Measurements from ENCODE around the gene PPP2R2B.

PPP2R2B gene

GRCh38 chr5:146866263-146866662 is 12.3 kb downstream of the PPP2R2B start:
- Histone ChIP-seq H3F3A (ENCODE audit: insufficient read depth, low read length) (no peaks in the 10 kb centered on the region), H3K4me1 (ENCODE audit: low read length) (peaks cover 9% of the 10 kb centered on the region; the same call in 1 of the 2 replicates), H3K9me3 (replicated peaks; ENCODE audit: insufficient read depth, low read length) (no peaks in the 10 kb centered on the region), H3K27ac (ENCODE audit: low read length) (no peak overlapping the region), H3K4me3 (ENCODE audit: low read length) (no peak overlapping the region), H4K20me1 (ENCODE audit: insufficient read depth, low read length) (no peaks in the 10 kb centered on the region), H2AFZ (ENCODE audit: low read length) (no peak overlapping the region), H3K4me2 (ENCODE audit: low read depth, low read length) (no peak overlapping the region), H3K9me2 (replicated peaks; ENCODE audit: insufficient read depth, low read length) (no peaks in the 10 kb centered on the region), H3K27me3 (replicated peaks; ENCODE audit: insufficient read depth, low read length) (no peaks in the 10 kb centered on the region), H3K79me2 (ENCODE audit: low read length) (no peaks in the 10 kb centered on the region), H3K36me3 (replicated peaks; ENCODE audit: insufficient read depth, low read length) (no peaks in the 10 kb centered on the region), H3K9ac (ENCODE audit: low read length) (no peak overlapping the region)
- no peak for TF ChIP-seq EZH2phosphoT487 (IDR thresholded peaks at IDR 0.05; ENCODE audit: low read length)
- TF ChIP-seq EZH2 (optimal IDR thresholded peaks at IDR 0.05; ENCODE audit: low read depth, low read length): no peak
- TF ChIP-seq CTCF (IDR thresholded peaks at IDR 0.05; ENCODE audit: low read length): no peak
- no peak for DNase-seq

- Histone ChIP-seq H3K4me2 (ENCODE audit: low read depth, low read length) (no peak overlapping the region), H2AFZ (ENCODE audit: low read length) (no peak overlapping the region), H3F3A (ENCODE audit: insufficient read depth, low read length) (no peaks in the 10 kb centered on the region), H3K27me3 (replicated peaks; ENCODE audit: insufficient read depth, low read length) (no peaks in the 10 kb centered on the region), H3K36me3 (replicated peaks; ENCODE audit: insufficient read depth, low read length) (no peaks in the 10 kb centered on the region), H4K20me1 (ENCODE audit: insufficient read depth, low read length) (no peaks in the 10 kb centered on the region), H3K9me3 (replicated peaks; ENCODE audit: insufficient read depth, low read length) (no peaks in the 10 kb centered on the region), H3K79me2 (ENCODE audit: low read length) (no peaks in the 10 kb centered on the region), H3K27ac (ENCODE audit: low read length) (no peak overlapping the region), H3K9ac (ENCODE audit: low read length) (no peak overlapping the region), H3K4me1 (ENCODE audit: low read length) (peaks cover 7% of the 10 kb centered on the region; the same call in 1 of the 2 replicates), H3K9me2 (replicated peaks; ENCODE audit: insufficient read depth, low read length) (no peaks in the 10 kb centered on the region), H3K4me3 (ENCODE audit: low read length) (no peak overlapping the region)
- TF ChIP-seq EZH2 (optimal IDR thresholded peaks at IDR 0.05; ENCODE audit: low read depth, low read length) (no peak), EZH2phosphoT487 (IDR thresholded peaks at IDR 0.05; ENCODE audit: low read length) (no peak)
- DNase-seq: no peak
These were observed 15.9 kb downstream of the PPP2R2B start for GRCh38 chr5:146862641-146863040.

GRCh38 chr5:146860213-146860893 is 18.2 kb downstream of the PPP2R2B start:
- Histone ChIP-seq H3K9ac (ENCODE audit: low read length) (no peak overlapping the region), H3F3A (ENCODE audit: insufficient read depth, low read length) (no peaks in the 10 kb centered on the region), H3K9me3 (replicated peaks; ENCODE audit: insufficient read depth, low read length) (no peaks in the 10 kb centered on the region), H3K9me2 (replicated peaks; ENCODE audit: insufficient read depth, low read length) (no peaks in the 10 kb centered on the region), H2AFZ (ENCODE audit: low read length) (no peak overlapping the region), H3K4me3 (ENCODE audit: low read length) (no peak overlapping the region), H4K20me1 (ENCODE audit: insufficient read depth, low read length) (no peaks in the 10 kb centered on the region), H3K36me3 (replicated peaks; ENCODE audit: insufficient read depth, low read length) (no peaks in the 10 kb centered on the region), H3K27me3 (replicated peaks; ENCODE audit: insufficient read depth, low read length) (no peaks in the 10 kb centered on the region), H3K79me2 (ENCODE audit: low read length) (no peaks in the 10 kb centered on the region), H3K4me2 (ENCODE audit: low read depth, low read length) (no peak overlapping the region), H3K4me1 (ENCODE audit: low read length) (peaks cover 7% of the 10 kb centered on the region; the same call in 1 of the 2 replicates), H3K27ac (ENCODE audit: low read length) (no peak overlapping the region)
- TF ChIP-seq CTCF (IDR thresholded peaks at IDR 0.05; ENCODE audit: low read length) (no peak), EZH2phosphoT487 (IDR thresholded peaks at IDR 0.05; ENCODE audit: low read length) (no peak), EZH2 (optimal IDR thresholded peaks at IDR 0.05; ENCODE audit: low read depth, low read length) (no peak)
- DNase-seq: no peak

GRCh38 chr5:146852089-146852488 is 26.5 kb downstream of the PPP2R2B start:
- Histone ChIP-seq H3F3A (ENCODE audit: insufficient read depth, low read length) (no peaks in the 10 kb centered on the region), H3K4me3 (ENCODE audit: low read length) (no peak overlapping the region), H3K36me3 (replicated peaks; ENCODE audit: insufficient read depth, low read length) (no peaks in the 10 kb centered on the region), H3K79me2 (ENCODE audit: low read length) (no peaks in the 10 kb centered on the region), H2AFZ (ENCODE audit: low read length) (no peak overlapping the region), H3K4me2 (ENCODE audit: low read depth, low read length) (no peak overlapping the region), H4K20me1 (ENCODE audit: insufficient read depth, low read length) (no peaks in the 10 kb centered on the region), H3K9me3 (replicated peaks; ENCODE audit: insufficient read depth, low read length) (no peaks in the 10 kb centered on the region), H3K9ac (ENCODE audit: low read length) (no peak overlapping the region), H3K4me1 (ENCODE audit: low read length) (no peaks in the 10 kb centered on the region), H3K9me2 (replicated peaks; ENCODE audit: insufficient read depth, low read length) (no peaks in the 10 kb centered on the region), H3K27ac (ENCODE audit: low read length) (no peak overlapping the region), H3K27me3 (replicated peaks; ENCODE audit: insufficient read depth, low read length) (no peaks in the 10 kb centered on the region)
- no peak for TF ChIP-seq EZH2phosphoT487 (IDR thresholded peaks at IDR 0.05; ENCODE audit: low read length)
- TF ChIP-seq EZH2 (optimal IDR thresholded peaks at IDR 0.05; ENCODE audit: low read depth, low read length): no peak
- no peak for TF ChIP-seq CTCF (IDR thresholded peaks at IDR 0.05; ENCODE audit: low read length)
- no peak for DNase-seq
